HG03565 (cell line): ENCODE measurements around the gene CMTM4.
"Not testable (repeated sequence)": the region's sequence is repeated elsewhere in the genome, so short reads cannot be mapped to it uniquely, and the experiment has no call there.

ENCODE experiments used
- ATAC-seq: cut with Tn5 transposase; IDR thresholded peaks from one replicate; pipeline ENCODE4 v1.9.1; 2021; ENCODE audit warnings: mild to moderate bottlenecking, moderate library complexity; ENCODE audit not compliant: unreplicated experiment

CMTM4 gene

DNA sequence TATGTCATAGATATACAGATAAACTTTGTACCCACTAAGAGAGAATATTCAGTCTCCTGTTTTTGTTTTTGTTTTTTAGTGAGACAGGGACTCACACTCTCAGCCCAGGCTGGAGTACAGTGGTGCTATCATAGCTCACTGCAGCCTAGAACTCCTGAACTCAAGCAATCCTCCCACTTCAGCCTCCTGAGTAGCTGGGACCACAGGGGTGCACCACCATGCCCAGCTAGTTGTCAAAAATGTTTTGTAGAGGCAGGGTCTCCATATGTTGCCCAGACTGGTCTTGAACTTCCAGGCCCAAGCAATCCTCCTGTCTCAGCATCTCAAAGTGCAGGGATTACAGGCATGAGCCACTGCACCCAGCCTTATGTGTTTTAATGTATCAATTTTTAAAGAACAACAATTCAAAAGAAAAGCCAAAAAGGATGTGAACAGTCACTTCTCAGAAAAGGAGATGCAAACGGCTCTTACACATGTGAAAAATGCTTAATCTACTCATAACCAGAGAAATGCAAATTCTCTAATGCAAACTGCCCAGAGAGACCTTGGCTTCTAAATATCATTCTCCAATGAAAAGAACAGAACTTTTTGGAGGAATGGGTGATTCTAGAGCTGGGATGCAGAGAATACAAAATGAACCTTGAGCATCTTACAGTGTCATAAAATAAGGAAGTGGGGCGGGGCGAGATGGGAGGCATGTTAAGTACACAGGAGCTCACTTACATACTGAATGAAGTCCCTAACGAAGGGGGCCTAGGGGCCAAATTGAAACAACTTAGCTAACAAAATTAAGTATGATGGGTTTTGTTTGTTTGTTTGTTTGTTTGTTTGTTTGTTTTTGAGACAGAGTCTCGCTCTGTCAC lies 99.3 kb downstream of the CMTM4 start:
- ATAC-seq, result no peak

DNA sequence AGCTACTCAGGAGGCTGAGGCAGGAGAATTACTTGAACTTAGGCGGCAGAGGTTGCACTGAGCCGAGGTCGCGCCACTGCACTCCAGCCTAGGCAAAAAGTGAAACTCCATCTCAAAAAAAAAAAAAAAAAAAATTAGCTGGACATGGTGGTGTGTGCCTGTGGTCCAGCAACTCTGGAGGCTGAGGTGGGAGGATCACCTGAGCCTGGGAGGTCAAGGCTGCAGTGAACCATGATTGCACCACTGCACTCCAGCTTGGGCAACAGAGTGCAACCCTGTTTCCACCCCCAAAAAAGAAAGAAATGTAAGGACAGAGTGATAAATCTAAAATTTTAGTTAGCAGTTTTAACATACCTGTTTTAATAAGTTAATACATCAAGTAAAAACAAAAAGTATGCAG lies 100.0 kb downstream of the CMTM4 start:
- not testable (repeated sequence) for ATAC-seq

DNA sequence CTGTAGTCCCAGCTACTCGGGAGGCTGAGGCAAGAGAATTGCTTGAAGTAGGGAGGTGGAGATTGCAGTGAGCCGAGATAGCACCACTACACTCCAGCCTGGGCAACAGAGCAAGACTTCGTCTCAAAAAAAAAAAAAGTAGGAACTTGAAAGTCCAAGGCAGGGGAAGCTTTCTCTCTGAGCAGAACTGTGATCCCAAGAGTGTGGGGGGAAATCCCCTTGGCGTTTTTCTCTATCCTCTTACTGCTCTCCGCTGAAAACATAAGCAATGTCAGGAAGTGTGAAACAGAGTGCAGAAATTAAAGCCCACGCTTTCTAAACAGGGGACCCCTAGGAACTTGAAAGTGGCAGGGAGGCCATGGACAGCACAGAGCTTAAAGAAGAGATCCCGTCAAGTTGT lies 101.8 kb downstream of the CMTM4 start:
- ATAC-seq, result no peak

DNA sequence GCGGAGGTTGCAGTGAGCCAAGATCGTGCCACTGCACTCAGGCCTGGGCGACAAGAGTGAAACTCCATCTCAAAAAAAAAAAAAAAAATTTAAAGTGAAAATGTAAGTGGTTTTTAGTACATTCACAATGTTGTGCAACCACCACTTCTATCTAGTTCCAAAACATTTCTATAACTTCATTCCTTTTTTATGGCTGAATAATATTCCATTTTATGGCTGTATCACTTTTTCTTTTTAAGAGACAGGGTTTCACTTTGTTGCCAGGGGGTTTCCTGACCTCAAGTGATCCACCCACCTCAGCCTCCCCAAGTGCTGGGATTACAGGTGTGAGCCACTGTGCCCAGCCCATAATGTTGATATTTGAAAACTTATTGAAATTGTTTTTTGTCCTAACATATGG lies 103.7 kb downstream of the CMTM4 start:
- no peak for ATAC-seq

DNA sequence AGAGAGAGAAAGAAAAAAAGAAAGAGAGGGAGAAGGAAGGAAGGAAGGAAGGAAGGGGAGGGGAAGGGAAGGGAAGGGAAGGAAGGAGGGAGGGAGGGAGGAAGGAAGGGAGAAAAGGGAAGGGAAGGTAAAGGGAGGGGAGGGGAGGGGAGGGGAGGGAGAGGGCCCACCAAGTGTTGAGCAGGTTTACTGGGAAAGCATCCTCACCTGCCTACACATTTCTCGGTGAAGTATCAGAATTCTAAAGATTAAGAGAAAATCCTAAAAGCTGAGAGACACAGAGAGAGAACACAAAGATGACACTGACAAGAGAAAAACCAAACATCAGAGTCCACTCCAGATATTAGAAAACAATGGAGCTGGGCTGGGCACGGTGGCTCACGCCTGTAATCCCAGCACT lies 104.3 kb downstream of the CMTM4 start:
- no peak for ATAC-seq

DNA sequence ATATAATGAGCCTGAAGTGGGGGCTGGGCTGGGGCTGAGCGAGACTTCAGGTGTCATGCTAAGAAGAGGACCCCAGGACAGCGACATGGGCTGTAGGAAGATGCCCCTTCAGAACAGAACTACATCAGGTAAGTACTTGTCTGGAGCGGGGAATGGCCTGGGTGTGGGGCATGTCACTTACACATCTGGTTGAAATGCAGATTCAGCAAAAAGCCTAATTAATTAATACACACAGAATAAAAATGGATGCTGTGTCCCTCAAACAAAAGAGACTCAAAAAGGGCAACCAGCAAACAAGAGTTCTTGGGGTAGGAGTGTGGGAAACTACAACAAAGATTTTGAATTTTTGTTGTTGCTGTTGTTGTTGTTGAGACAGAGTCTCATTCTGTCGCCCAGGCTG lies 105.5 kb downstream of the CMTM4 start:
- ATAC-seq, result no peak

DNA sequence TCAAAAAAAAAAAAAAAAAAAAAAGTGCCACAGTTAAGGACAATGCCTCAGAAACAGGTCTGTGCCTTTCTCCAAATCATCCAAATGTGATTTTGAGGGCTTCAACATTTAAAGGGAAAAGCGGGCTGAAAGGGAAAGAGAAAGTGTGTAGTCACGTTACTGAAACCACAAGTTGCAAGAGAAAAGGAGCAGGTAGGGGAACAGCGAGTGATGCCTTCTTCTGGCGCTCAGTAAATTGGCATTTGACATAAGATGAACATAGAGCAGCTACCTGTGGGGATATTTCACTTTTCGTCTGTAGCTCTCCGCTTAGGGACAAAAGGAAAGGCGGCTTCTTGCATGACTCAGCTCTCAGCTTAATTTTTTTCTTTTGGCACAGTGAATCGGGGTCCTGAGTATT lies 106.2 kb downstream of the CMTM4 start:
- no peak for ATAC-seq

DNA sequence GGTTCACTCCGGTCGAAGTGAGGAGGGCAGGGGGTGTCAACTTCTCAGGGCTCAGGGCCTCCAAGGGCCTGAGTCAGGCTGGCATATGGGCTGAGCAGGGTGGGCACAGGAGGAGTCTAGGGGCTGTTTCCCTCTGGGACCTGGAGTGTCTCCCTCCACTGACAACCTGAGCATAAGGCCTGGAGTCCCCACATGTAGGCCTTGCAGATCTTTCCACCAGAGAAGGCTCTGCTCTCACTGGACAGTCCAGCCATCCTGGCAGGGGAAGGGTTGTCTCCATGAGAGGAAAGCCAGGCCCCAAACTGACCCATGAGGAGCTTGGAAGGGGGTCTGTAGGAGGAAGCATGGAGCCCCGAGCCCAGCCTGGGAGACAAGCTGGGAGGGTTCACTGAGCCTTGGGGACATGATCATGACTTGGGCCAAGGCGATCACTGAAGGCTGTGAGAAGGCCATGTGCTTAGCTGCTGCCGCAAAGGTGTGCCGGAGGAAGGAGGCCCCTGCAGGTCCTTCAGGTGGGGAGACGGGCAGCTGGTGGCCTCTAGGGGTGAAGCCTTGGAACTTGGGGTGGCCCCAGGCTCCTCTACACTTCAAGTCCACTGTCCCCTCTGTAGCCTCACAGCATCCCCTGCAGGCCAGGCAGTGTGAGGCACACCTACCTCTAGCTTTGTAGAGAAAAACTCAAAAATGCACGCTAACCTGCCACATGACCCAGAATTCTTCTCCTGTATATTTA lies 107.4 kb downstream of the CMTM4 start:
- ATAC-seq, result peak; percentile 84

DNA sequence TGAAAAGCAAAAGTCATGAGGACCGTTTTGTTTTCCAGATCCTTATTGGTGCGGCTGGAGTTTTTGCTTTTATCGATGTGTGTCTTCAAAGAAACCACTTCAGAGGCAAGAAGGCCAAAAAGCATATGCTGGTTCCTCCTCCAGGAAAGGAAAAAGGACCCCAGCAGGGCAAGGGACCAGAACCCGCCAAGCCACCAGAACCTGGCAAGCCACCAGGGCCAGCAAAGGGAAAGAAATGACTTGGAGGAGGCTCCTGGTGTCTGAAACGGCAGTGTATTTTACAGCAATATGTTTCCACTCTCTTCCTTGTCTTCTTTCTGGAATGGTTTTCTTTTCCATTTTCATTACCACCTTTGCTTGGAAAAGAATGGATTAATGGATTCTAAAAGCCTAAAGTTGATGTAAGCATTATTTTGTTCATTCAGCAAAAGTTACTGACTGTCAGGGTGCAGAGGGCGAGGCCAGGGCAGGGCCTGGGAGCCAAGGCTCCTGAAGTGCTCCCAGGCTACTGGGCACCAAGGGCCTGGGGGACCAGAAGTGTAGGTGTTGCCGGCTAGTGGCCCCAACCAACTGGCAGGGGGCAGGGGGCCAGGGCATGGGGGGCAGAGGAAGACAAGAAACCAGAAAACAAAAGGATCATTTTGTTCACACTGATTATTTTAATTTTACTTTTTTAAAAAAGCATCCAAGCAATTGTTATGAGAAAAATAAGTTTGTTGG lies 108.5 kb downstream of the CMTM4 start:
- ATAC-seq, result no peak

DNA sequence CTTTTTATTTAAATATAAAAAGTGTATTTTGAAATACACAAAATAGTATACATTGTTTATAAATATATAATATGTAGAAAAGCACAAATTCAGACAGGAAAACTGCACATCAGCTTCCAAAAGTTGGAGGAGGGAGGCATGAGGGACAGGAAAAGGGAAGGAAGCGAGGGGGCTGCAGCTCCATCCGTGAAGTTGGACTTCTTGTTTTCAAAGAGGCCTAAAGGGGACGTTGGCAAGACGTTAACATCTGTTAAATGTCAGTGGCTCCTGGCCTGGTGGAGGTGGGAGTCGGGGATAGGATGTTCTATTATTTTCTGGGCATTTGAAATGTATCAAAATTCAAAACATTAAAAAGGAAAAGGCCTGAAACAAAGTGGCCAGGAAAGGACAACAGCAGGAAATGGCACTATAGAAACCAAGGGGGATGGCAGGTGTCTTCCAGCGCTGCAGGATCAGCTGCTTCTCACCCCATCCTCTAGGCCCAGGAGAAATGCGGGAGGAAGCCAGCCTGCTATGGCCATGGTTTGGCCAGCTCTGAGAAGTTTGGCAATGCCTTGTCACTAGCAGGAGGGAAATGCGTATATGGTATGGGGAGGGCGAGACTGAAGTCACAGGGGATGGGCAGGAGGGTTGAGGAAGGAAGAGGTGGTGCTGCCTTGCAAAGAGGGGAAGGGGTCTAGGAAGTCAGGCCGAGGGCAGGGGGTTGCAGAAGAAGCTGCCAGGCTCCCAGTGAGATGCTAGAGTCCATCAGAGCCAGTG lies 110.9 kb downstream of the CMTM4 start:
- no peak for ATAC-seq

DNA sequence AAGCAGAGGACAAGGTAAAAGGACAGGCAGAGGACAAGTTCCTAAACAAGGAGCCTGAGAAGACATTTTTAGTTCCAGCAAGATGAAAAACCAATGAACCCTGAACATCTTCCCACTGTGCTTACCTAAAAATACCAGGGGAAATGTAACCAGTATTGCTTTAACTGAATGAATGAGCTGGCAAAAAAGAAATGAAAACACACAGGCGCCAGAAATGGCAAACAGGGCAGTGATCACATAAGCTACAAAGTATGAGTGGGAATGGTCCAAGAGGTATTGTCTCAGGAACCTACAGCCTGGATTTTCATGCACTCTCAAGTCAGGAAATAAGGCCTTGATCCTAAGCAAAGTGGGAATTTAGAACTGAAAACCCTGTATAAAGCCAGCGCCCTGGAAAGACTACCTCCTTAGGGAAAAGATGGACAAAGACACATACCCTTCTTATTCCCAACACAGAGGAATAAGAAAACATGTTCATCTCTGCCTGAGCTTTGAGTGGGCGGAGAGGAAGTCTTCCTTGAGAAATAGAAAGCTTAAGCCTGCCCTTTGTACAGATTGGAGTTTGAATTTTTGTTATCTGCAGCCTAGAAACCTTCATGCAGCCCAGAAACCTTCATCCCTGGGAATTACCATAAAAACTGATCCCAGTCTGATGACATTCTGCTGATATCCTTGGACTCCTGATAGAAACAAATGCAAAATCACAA lies 115.1 kb downstream of the CMTM4 start:
- ATAC-seq, result no peak

DNA sequence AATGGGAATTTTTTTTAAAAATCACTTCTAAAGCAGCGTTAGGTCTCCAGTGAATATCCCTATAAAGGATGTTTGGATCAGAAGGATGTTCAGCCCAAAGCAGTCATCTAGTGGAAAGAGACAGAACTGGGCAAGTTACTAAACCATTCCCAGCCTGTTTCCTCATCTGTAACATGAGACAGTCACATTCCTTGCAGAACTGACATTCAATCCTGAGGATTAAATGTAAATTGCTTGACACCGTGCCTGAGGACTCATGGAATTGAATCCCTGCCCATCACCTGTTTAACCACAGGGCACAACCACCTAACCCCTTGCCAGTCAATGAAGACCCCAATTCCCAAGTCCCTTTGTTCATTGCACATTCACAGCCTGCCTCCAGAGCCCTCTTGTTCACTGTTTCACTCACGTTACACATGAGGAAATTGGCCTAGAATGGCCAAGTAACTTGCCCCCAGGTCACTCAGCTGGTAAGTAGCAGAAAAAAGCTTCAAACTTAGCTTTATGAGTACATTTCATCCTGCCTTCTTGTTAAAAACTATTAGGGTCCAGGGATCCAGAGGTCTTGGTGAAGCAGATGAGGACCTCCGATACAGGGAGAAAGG lies 115.8 kb downstream of the CMTM4 start:
- ATAC-seq, result no peak

DNA sequence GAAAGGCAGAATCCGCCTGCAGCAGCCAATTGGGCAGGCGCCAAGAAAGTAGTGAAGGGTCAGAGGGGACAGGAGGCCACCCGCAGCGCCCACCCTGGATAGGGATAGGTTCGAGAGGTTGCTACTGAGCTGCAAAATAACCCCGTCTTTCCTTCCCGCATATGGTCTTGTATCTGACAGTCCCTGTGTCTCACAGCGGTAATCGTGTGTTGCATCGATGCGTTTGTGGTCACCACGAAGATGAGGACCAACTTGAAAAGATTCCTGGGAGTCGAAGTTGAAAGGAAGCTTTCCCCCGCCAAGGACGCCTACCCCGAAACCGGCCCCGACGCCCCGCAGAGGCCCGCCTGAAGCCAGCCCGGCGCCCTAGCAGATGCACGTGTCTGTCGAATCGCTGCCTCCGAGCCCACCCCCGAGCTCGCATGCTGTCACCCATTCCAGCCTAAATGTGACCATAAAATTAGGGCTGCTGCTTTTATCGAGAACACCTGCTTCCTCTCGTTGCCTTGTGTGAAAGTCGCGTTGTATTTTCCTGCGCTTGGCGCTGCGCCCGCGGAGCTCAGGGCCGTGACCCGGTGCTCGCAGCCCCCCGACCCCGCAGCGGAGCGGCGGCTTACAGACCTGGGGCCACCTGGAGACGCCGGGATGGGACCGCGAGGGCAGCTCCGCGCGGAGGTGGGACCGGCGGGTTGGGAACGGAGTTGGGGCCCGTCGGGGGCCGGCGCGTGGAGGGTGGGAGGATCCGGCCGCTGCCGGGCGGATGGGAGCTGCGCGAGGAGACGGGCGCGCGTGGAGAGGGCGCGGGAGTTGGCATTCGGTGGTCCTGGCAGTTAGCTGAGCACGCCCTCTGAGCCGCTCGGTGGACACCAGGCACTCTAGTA lies 117.7 kb downstream of the CMTM4 start, which contains the start of gene CMTM2:
Gene CMTM2 (plus strand): TSS at position 813 of the 881 bp plus-strand sequence. CDS start 145 bp downstream, outside the sequence.
- ATAC-seq, result no peak

DNA sequence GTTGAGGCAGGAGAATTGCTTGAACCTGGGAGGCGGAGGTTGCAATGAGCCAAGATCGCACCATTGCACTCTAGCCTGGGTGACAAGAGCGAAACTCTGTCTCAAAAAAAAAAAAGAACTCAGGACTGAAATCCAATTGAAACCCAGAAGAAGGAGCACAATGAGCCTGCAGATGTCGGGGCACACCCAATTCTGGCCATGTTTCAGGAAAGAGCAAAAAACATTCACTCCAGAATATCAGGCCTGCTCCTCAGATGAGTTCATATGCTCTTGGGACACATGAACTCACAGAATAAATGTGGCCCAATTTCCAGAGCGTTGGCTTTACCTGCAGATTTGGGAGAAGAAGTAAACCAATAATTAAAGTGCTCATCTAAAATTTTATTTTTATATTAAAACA lies 120.2 kb downstream of the CMTM4 start:
- ATAC-seq, result no peak

DNA sequence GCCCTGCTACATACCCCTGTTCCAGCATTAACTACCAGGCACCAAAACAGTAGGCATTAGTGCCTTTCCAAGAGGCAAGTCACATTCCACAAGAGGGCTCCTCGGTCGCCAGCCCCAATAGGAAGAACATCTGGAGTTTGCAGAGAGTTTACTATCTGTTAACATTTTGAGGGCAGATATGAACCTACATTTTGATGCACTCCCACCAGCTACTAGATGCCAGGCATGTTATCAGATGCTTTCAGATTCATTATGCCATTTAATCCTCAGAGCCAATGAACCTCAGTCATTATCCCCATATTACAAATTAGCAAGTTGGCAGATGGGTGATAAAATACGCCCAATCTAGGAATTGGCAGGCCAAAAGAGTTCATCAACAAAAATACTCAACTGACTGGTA lies 121.5 kb downstream of the CMTM4 start:
- no peak for ATAC-seq

DNA sequence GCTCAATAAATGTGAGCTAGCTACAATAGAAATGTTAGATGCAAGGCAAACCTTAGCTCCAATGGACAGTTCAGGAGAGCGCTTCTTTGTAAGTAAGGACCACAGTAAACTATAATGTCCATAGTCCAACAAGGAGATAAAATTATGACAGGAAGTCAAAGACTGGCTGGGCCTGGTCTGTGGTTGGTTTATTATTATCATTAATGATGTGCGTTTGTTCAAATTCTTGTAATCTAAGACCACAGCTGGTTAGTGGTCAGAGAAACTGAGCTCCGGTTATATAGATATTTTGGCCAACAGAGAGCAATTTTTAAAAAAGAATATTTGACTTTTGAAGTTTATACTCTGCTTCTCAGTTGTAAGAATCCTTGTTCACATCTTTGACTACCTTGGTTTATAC lies 122.0 kb downstream of the CMTM4 start:
- ATAC-seq, result no peak

DNA sequence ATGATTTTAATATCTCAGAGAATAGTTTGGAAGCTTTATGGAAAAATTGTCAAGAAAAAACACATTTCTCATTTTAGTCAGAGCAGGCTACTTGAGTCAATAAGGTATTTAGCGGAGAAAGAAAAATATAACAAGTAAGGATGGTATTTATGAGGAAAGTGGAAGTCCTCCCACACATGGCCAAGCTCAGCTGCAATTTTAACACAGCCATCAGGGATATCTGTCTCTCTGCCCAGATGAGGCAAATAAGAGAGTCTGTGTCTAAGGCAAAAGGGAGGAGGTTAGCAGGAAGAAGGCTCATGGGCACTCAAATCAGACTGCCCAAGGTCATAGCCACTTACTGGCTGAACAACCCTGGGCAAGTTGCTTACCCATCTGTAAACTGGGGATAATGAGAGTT lies 122.5 kb downstream of the CMTM4 start:
- no peak for ATAC-seq

DNA sequence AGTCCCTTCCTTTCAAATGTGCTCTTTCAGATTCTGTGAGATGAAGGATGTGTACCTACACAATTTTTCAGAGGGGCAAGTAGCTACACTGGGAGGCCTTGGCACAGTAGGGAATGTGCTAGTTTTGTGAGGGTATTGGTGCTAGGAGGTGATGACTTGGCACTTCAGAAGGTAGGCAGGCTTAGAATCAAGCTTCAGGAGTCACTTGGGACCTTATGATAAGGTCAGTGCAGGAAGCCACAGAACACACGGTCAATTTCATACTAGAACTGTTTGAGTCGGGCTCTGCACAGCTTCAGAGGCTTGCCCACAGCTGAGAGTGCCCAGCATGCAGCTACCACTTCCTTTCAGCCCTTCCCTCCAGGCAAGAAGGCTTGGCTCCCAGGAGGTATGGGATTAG lies 124.2 kb downstream of the CMTM4 start:
- no peak for ATAC-seq
